Heart left ventricle (tissue), 16 donors: Measurements from ENCODE around the gene LAMP1. TPM values are rescaled to one million over a fixed set of nuclear protein-coding genes. Genes with fewer than 3 reads are reported as not detected.

Experiments used
- ATAC-seq, 4 donors: fragments of 200-7000 bp; cut with Tn5 transposase; one replicate each; pipeline ENCODE4 v1.9.1; 2020 to 2022; ENCODE audit warnings: moderate library complexity in 4 of 4, mild to moderate bottlenecking in 3 of 4, moderate number of reproducible peaks in 1 of 4
- DNase-seq, 5 donors: peaks; one replicate each; pipeline ENCODE4 v3.0.0-alpha.2; 2020
- H3K27ac ChIP-seq, 12 donors: fragments of 200-600 bp; sonication (generic) in 4 of 12; one replicate each; pipeline versions ENCODE4 v1.5.0 to v1.8.0; 2016 to 2022; ENCODE audit warnings: mild to moderate bottlenecking in 2 of 12
- H3K27me3 ChIP-seq, 9 donors: fragments of 200-600 bp; sonication (generic) in 2 of 9; one replicate each; pipeline versions ENCODE4 v1.5.1 to v1.8.0; 2016 to 2022; ENCODE audit warnings: mild to moderate bottlenecking in 3 of 9
- H3K36me3 ChIP-seq, 9 donors: fragments of 200-600 bp; sonication (generic) in 2 of 9; one replicate each; pipeline versions ENCODE4 v1.5.0 to v1.8.0; 2018 to 2022; ENCODE audit warnings: mild to moderate bottlenecking in 2 of 9
- H3K4me1 ChIP-seq, 12 donors: fragments of 200-600 bp; sonication (generic) in 4 of 12; one replicate each; pipeline versions ENCODE4 v1.5.0 to v1.8.0; 2016 to 2022; ENCODE audit warnings: mild to moderate bottlenecking in 3 of 12
- H3K4me3 ChIP-seq, 12 donors: fragments of 200-600 bp; sonication (generic) in 4 of 12; one replicate each; pipeline versions ENCODE4 v1.5.0 to v1.8.0; 2017 to 2022; ENCODE audit warnings: mild to moderate bottlenecking in 9 of 12, moderate library complexity in 4 of 12
- H3K9me3 ChIP-seq, 12 donors: fragments of 200-600 bp; sonication (generic) in 4 of 12; one replicate each; pipeline versions ENCODE4 v1.5.0 to v1.8.0; 2016 to 2022; ENCODE audit warnings: mild to moderate bottlenecking in 1 of 12
- POLR2A ChIP-seq, 2 donors: fragments of 450-650 bp; IDR thresholded peaks; one replicate each; pipeline ENCODE4 v1.6.1; 2017; ENCODE audit warnings: antibody characterized with exemption in 2 of 2, mild to moderate bottlenecking in 2 of 2, moderate library complexity in 2 of 2
- WGBS, 4 donors: extraction: QIAGEN DNeasy Blood & Tissue Kit in 2 of 4; methylation state at CpG; one replicate each; pipeline versions ENCODE4 v1.1.5 to v1.1.7; 2013 to 2018; 5-methylcytosine and 5-hydroxymethylcytosine counted together
- intact Hi-C, 10 donors: fragments of 100-400 bp; cut with DNase I; formaldehyde crosslinking; loops; one replicate each; pipeline versions ENCODE4 v1.11.1 to v1.14.2; 2022
- polyA plus RNA-seq, 2 donors: library from polyadenylated mRNA; stranded (reverse); fragments of 200-250 nt; gene quantifications; one replicate each; pipeline ENCODE4 v1.2.3, GENCODE V29; 2013
- total RNA-seq, 9 donors: library from RNA; depleted of rRNA in 2 of 9; stranded (reverse); fragments of >200 nt in 2 of 9; fragmentation: NEBNext Ultra II Directional in 3 of 9; extraction: Animal tissue kit (Norgen Biotek cat#: 25700) in 3 of 9; gene quantifications; one replicate each; pipeline versions ENCODE4 v1.1.0 to v1.2.4, GENCODE V29; 2016 to 2023
- TF ChIP-seq, protein P1 (sequence below), 12 donors: fragments of 200-600 bp; sonication (generic) in 4 of 12; IDR thresholded peaks; one replicate each; pipeline versions ENCODE4 v1.5.0 to v1.8.0; 2018 to 2022; ENCODE audit warnings: antibody characterized with exemption in 12 of 12, mild to moderate bottlenecking in 5 of 12
- donor health status: ischemic (EF 13 %, LVEDD 7.1; RV severe dilation, severe dysfunction).
- donor health status: healthy with polysubstance abuse.
- donor health status: DM: no; HTN: yes; CAD: no.
- donor health status: DM: no; HTN: no; CAD: no.
- donor health status: ischemic (EF 25% LVEDD 6.9; RV normal size, moderate dysfunction).
- donor health status: ischemic (EF 25% LVEDD 5.7; RV mildly dilated, moderate dysfunction).
- donor health status: healthy.
- donor health status: DM: yes; HTN: yes; CAD: no.
- donor health status: ischemic (EF 35%, LVEDD 5.7; RV mildly dilated, moderate dysfunction).
- donor health status: nonischemic (EF 11% LVEDD 7.7; RV severe dilation, severe dysfunction).
- donor health status: DM: yes; HTN: yes; CAD: no.
- donor health status: PGD.
- donor health status: ischemic (EF 29% LVEDD 5.4; RV normal size, mild dysfunction).
- donor health status: nonischemic (EF 23%, LVEDD 6.1; RV moderate dilation, normal function).

LAMP1 gene
- total and polyA plus RNA-seq, 11 donors: 41.4 to 214 (median 97.6) TPM

DNA sequence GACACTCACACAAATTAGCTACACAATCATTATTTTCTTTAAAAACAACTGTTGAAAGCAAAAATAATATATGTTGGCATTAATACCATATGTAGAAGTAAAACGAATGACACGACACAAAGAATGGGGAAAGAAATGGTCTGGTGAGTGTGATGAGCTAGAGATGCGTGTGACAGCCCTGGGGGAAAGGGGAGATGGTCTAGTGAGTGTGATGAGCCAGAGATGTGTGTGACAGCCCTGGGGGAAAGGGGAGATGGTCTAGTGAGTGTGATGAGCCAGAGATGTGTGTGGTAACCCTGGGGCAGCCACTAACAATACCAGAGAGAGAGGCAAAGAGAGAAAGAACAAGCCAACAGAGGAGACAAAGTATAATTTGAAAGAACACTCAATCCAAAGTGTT, 22.3 kb upstream of the LAMP1 start:
- TF ChIP-seq POLR2A (IDR thresholded peaks at IDR 0.05): no peak
- TF ChIP-seq, protein P1, sequence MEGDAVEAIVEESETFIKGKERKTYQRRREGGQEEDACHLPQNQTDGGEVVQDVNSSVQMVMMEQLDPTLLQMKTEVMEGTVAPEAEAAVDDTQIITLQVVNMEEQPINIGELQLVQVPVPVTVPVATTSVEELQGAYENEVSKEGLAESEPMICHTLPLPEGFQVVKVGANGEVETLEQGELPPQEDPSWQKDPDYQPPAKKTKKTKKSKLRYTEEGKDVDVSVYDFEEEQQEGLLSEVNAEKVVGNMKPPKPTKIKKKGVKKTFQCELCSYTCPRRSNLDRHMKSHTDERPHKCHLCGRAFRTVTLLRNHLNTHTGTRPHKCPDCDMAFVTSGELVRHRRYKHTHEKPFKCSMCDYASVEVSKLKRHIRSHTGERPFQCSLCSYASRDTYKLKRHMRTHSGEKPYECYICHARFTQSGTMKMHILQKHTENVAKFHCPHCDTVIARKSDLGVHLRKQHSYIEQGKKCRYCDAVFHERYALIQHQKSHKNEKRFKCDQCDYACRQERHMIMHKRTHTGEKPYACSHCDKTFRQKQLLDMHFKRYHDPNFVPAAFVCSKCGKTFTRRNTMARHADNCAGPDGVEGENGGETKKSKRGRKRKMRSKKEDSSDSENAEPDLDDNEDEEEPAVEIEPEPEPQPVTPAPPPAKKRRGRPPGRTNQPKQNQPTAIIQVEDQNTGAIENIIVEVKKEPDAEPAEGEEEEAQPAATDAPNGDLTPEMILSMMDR (IDR thresholded peaks at IDR 0.05): no peak
- Histone ChIP-seq H3K27me3 (no peaks in the 10 kb centered on the region), H3K9me3 (no peaks in the 10 kb centered on the region), H3K4me3 (no peak overlapping the region), H3K4me1 (peaks cover 0 to 35% (median 0%) of the 10 kb centered on the region in 12 donors), H3K36me3 (peaks cover 0 to 15% (median 0%) of the 10 kb centered on the region in 9 donors), H3K27ac (peak overlapping the region in 1 of 12 donors; percentile 87)
- ATAC-seq (no peak), DNase-seq (no peak)
- 77 to 87% (median 83%) methylated on average over 3 of the region's 3 CpGs for WGBS, 4 donors
- intact Hi-C loops: loop anchor here in 7 of 10 donors (2.0 to 10.0 kb wide), 4 partner anchors 118 to 288 kb away; no protein-coding TSS in a partner anchor

DNA sequence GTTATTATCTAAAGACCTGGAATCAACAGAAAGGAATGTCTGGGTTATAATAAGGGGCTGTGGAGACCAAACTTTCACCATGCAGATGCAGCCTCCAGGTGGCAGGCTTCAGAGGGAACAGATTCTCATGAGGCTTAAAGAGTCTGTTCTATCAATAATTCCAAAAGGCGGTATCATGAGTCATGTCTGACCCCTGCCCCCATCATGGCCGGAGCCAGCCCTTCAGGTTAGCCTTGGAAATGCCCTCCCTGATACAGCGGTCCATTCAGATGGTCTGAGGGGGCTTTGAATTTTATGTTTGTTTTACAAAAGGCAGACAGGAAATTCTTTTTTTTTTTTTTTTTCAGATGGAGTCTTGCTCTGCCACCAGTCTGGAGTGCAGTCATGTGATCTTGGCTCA, 21.7 kb upstream of the LAMP1 start:
- Histone ChIP-seq H3K9me3 (no peaks in the 10 kb centered on the region), H3K27me3 (no peaks in the 10 kb centered on the region), H3K4me1 (peaks cover 0 to 35% (median 0%) of the 10 kb centered on the region in 12 donors), H3K4me3 (no peak overlapping the region), H3K27ac (no peak overlapping the region), H3K36me3 (peaks cover 0 to 15% (median 0%) of the 10 kb centered on the region in 9 donors)
- 13 to 20% (median 16%) methylated on average over 3 of the region's 3 CpGs for WGBS, 4 donors
- DNase-seq (peak in 1 of 5 donors; percentile 36), ATAC-seq (peak in 3 of 4 donors; percentile 39 to 72 (median 50))
- intact Hi-C loops: loop anchor here in 6 of 10 donors (2.0 to 10.0 kb wide), 3 partner anchors 117 to 119 kb away; no protein-coding TSS in a partner anchor
- TF ChIP-seq, protein P1 (IDR thresholded peaks at IDR 0.05): peak in 10 of 12 donors; percentile 20 to 55 (median 42)
- no peak for TF ChIP-seq POLR2A (IDR thresholded peaks at IDR 0.05)

DNA sequence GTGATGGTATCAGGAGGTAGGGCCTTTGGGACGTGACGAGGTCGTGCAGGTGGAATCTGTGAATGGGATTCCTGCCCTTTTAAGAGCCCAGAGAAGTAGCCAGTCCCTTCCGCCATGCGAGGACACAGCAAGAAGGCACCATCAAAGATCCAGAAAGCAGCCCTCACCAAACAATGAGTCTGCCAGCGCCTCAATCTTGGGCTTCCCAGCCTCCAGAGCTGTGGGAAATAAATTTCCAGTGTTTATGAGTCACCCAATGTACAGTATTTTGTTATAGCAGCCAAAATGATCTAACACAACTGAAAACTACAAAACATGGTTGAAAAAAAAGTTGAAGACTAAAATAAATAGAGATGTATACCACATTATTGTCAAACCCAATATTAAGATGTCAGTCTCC, 16.9 kb upstream of the LAMP1 start:
- DNase-seq (no peak), ATAC-seq (no peak)
- Histone ChIP-seq H3K4me3 (no peak overlapping the region), H3K27ac (no peak overlapping the region), H3K9me3 (no peaks in the 10 kb centered on the region), H3K36me3 (no peaks in the 10 kb centered on the region), H3K27me3 (peaks cover 0 to 2% (median 0%) of the 10 kb centered on the region in 9 donors), H3K4me1 (peaks cover 0 to 11% (median 0%) of the 10 kb centered on the region in 12 donors)
- TF ChIP-seq POLR2A (IDR thresholded peaks at IDR 0.05): no peak
- TF ChIP-seq, protein P1 (IDR thresholded peaks at IDR 0.05): no peak
- intact Hi-C loops: no loop called here
- 79 to 88% (median 87%) methylated on average over 6 of the region's 6 CpGs for WGBS, 4 donors

DNA sequence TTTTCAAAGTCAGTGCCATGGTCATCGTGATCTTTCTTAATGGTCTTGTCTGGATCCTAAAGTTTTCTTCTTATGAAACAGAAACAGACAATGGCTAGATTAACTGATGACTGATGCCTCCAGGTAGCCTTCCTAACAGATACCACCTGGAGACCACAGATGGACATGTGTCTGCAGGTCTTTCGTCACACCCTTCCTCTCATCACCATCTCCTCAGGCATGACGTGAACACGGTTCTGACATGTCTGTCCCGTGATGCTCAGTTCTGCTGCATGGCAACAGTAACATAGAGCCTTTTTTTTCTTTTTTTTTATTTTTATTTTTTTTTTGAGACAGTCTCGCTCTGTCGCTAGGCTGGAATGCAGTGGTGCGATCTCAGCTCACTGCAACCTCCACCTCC, 13.1 kb upstream of the LAMP1 start:
- 84 to 90% (median 87%) methylated on average over 8 of the region's 8 CpGs for WGBS, 4 donors
- DNase-seq (no peak), ATAC-seq (no peak)
- H3K27ac ChIP-seq: no peak overlapping the region
- H3K27me3 ChIP-seq: peaks cover 0 to 16% (median 0%) of the 10 kb centered on the region in 9 donors
- H3K36me3 ChIP-seq: no peaks in the 10 kb centered on the region
- no peak overlapping the region for H3K4me3 ChIP-seq
- peaks cover 0 to 4% (median 0%) of the 10 kb centered on the region in 12 donors for H3K4me1 ChIP-seq
- no peaks in the 10 kb centered on the region for H3K9me3 ChIP-seq
- TF ChIP-seq, protein P1 (IDR thresholded peaks at IDR 0.05): no peak
- no peak for TF ChIP-seq POLR2A (IDR thresholded peaks at IDR 0.05)
- intact Hi-C loops: no loop called here
